Measurements from ENCODE around the gene P2RY2. TPM values are rescaled to one million over a fixed set of nuclear protein-coding genes. Genes with fewer than 3 reads are reported as not detected.

Gene P2RY2
- total RNA-seq, 2 experiments from 2014 or later, result not detected

DNA sequence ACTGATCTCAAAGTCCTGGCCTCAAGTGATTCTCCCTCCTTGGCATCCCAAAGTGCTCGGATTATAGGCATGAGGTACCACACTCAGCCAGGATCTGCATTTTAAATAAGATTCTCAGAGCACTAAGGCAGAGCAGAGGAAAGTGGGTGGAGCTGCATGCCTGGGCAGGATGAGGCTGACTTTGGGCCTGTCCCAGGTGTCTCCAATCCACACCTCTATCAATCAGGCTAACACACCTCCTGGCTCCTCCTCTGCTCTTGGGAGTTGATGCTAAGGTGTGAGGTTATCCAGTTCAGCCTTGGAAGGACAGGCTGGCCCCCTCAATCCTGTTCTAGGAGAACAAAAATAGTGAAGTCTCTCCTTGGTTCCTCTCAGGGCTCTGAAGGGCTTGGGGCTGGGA lies 30.2 kb upstream of the P2RY2 start:
- H3K4me3 Mint-ChIP-seq, result no peak overlapping the region
- no peaks in the 10 kb centered on the region for H3K9me3 ChIP-seq (ENCODE audit: control insufficient read depth in 1 of 2, insufficient read depth in 1 of 2, low read length in 2 of 2)
- H3K36me3 ChIP-seq (ENCODE audit: insufficient read depth, low read length), result no peaks in the 10 kb centered on the region
- peaks cover 4% of the 10 kb centered on the region for H3K27me3 Mint-ChIP-seq
- H3K4me1 Mint-ChIP-seq (ENCODE audit: low read depth), result no peaks in the 10 kb centered on the region
- H3K36me3 Mint-ChIP-seq (ENCODE audit: low read depth), result no peaks in the 10 kb centered on the region
- ATAC-seq (ENCODE audit: poor library complexity) (no peak), DNase-seq (no peak)
- H3K27me3 ChIP-seq (ENCODE audit: control insufficient read depth in 1 of 2, insufficient read depth in 2 of 2, low read length in 2 of 2), result no peaks in the 10 kb centered on the region
- TF ChIP-seq CTCF (IDR thresholded peaks at IDR 0.05), result no peak
- peaks cover 10% of the 10 kb centered on the region for H3K4me1 ChIP-seq (ENCODE audit: insufficient read depth, low read length)
- H3K9me3 Mint-ChIP-seq, result no peaks in the 10 kb centered on the region
- H3K27ac ChIP-seq (ENCODE audit: low read depth in 1 of 2, low read length in 2 of 2), result no peak overlapping the region
- no peak overlapping the region for H3K4me3 ChIP-seq (ENCODE audit: low read length)
- ChIA-PET CTCF (no interaction called here), POLR2A (no interaction called here)
- no peak overlapping the region for H3K27ac Mint-ChIP-seq
- intact Hi-C loops (cut with DNase I, micrococcal nuclease), result loop anchor here in 1 of 2 experiments (5.0 kb wide), 1 partner anchor 149 kb away; no protein-coding TSS in a partner anchor

DNA sequence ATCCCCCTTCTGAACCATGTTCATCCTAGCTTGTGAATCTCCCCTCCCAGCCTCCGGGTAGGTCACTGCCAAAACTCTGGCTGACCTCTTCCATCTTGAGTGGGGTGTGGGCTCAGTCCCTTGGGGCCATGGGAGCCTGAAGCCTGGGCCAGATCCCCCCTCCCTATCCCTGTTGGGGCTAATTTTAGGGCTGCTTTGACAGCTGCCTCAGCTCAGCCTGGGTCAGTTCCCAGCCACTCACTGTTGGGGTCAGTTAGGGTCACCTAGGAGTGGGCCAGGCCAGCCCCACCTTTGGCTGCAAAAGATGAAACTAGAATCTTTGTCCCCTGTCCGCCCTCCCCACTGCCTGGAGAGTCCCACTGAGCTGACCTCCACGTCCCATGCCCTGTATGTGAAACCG lies 29.8 kb upstream of the P2RY2 start:
- POLR2A ChIA-PET, result no interaction called here
- H3K36me3 ChIP-seq (ENCODE audit: insufficient read depth, low read length), result no peaks in the 10 kb centered on the region
- no peaks in the 10 kb centered on the region for H3K9me3 Mint-ChIP-seq
- H3K9me3 ChIP-seq (ENCODE audit: control insufficient read depth in 1 of 2, insufficient read depth in 1 of 2, low read length in 2 of 2), result no peaks in the 10 kb centered on the region
- no peak overlapping the region for H3K4me3 Mint-ChIP-seq
- peaks cover 4% of the 10 kb centered on the region for H3K27me3 Mint-ChIP-seq
- H3K36me3 Mint-ChIP-seq (ENCODE audit: low read depth), result no peaks in the 10 kb centered on the region
- no peak overlapping the region for H3K27ac Mint-ChIP-seq
- no peaks in the 10 kb centered on the region for H3K4me1 Mint-ChIP-seq (ENCODE audit: low read depth)
- H3K27ac ChIP-seq (ENCODE audit: low read depth in 1 of 2, low read length in 2 of 2), result no peak overlapping the region
- H3K27me3 ChIP-seq (ENCODE audit: control insufficient read depth in 1 of 2, insufficient read depth in 2 of 2, low read length in 2 of 2), result no peaks in the 10 kb centered on the region
- peaks cover 10% of the 10 kb centered on the region for H3K4me1 ChIP-seq (ENCODE audit: insufficient read depth, low read length)
- DNase-seq (no peak), ATAC-seq (ENCODE audit: poor library complexity) (no peak)
- intact Hi-C loops (cut with DNase I, micrococcal nuclease), result loop anchor here in 1 of 2 experiments (5.0 kb wide), 1 partner anchor 149 kb away; no protein-coding TSS in a partner anchor
- H3K4me3 ChIP-seq (ENCODE audit: low read length), result no peak overlapping the region
- TF ChIP-seq CTCF (IDR thresholded peaks at IDR 0.05), result no peak
- CTCF ChIA-PET, result no interaction called here

GRCh38 chr11:73189315-73189714 lies 28.8 kb upstream of the P2RY2 start:
- ChIA-PET POLR2A (no interaction called here), CTCF (no interaction called here)
- Histone ChIP-seq H3K4me1 (ENCODE audit: insufficient read depth, low read length) (peaks cover 10% of the 10 kb centered on the region), H3K27ac (ENCODE audit: low read depth in 1 of 2, low read length in 2 of 2) (no peak overlapping the region), H3K4me3 (ENCODE audit: low read length) (no peak overlapping the region), H3K9me3 (ENCODE audit: control insufficient read depth in 1 of 2, insufficient read depth in 1 of 2, low read length in 2 of 2) (no peaks in the 10 kb centered on the region), H3K36me3 (ENCODE audit: insufficient read depth, low read length) (no peaks in the 10 kb centered on the region), H3K27me3 (ENCODE audit: control insufficient read depth in 1 of 2, insufficient read depth in 2 of 2, low read length in 2 of 2) (no peaks in the 10 kb centered on the region)
- Mint-ChIP-seq H3K27ac (no peak overlapping the region), H3K4me1 (ENCODE audit: low read depth) (no peaks in the 10 kb centered on the region), H3K36me3 (ENCODE audit: low read depth) (no peaks in the 10 kb centered on the region), H3K4me3 (no peak overlapping the region), H3K9me3 (no peaks in the 10 kb centered on the region), H3K27me3 (peaks cover 4% of the 10 kb centered on the region)
- intact Hi-C loops (cut with DNase I, micrococcal nuclease), result loop anchor here in 1 of 2 experiments (5.0 kb wide), 1 partner anchor 148 kb away; no protein-coding TSS in a partner anchor
- no peak for ATAC-seq (ENCODE audit: poor library complexity)
- DNase-seq, result peak in 3 of 14 experiments; percentile 16 to 51 (median 51)
- no peak for TF ChIP-seq CTCF (IDR thresholded peaks at IDR 0.05)
